GM12865 (cell line): ENCODE results near the gene RBM27.
A peak's percentile ranks its signal among the peaks of the same experiment; 100 is the strongest.
"Not testable (repeated sequence)": the region's sequence is repeated elsewhere in the genome, so short reads cannot be mapped to it uniquely, and the experiment has no call there.

Source experiments
- DNase-seq: peaks from one replicate; pipeline ENCODE4 v3.0.0; 2010; ENCODE audit warnings: low read depth
- H3K4me3 ChIP-seq: 2 replicates; pipeline ENCODE4 v1.5.1; 2011; ENCODE audit warnings: mild to moderate bottlenecking, low read depth, low read length, control low read depth
- CTCF ChIP-seq: IDR thresholded peaks from 2 replicates; pipeline ENCODE4 v1.5.1; 2011; ENCODE audit warnings: low read length, control low read depth, low read depth, inconsistent platforms; ENCODE audit not compliant: insufficient read depth; ENCODE audit errors: missing control alignments

RBM27 gene

DNA sequence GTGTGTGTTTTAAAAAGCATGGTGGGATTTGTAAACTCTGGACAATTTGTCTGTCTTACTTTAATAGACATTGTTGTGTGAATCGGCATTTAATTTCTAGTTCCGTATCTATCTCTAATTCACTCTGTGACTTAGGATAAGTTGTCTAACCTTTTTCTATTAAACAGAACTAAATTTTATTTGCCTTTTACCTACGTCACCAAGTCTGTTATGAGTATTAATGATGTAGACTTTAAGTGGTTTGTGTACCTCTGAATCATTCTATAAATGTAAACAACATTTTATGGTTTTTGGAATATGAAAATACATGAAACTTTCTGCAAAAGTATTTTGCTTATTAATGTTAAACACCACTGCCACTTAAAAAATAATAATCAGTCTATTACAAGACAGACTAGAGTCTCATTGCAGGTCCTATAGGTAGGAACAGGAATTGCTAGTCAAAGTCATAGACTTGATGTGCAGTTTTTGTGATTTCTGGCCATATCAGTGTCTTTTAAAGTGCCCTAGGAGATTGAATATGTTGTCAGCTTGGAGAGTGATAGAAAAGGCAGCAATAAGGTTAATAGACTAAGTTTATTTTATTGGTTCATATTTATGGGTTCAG is 5.6 kb downstream of the RBM27 start:
- H3K4me3 ChIP-seq, result no peak overlapping the region
- DNase-seq, result no peak
- peak; percentile 10 for TF ChIP-seq CTCF

GRCh38 chr5:146209714-146210113 is 6.3 kb downstream of the RBM27 start:
- no peak for TF ChIP-seq CTCF
- DNase-seq, result no peak
- no peak overlapping the region for H3K4me3 ChIP-seq

GRCh38 chr5:146210810-146211209 is 7.4 kb downstream of the RBM27 start:
- DNase-seq, H3K4me3 ChIP-seq: not testable (repeated sequence)

DNA sequence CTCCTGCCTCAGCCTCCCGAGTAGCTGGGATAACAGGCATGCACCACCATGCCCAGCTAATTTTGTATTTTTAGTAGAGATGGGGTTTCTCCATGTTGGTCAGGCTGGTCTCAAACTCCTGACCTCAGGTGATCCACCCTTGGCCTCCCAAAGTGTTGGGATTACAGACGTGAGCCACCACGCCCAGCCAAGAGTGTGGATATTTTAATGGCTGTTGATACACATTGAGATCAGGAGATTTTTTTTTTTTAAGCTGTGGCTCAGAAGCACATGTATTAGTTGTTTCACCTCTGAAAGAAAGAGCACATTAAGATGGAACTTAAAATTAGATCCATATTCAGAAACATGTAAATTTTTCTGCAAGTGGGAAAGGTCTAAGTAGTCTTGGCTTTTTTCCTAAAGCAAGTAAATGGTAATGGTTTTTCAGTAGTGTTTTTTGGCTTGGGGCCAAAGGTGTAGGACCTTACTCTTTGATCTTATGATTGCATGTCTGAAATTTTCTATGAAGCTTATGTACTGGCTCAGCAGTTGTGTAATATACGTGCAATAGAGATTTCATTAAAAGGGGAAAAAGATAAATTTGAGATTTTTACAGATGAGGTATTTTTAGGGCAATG is 9.9 kb downstream of the RBM27 start:
- TF ChIP-seq CTCF, result no peak
- no peak overlapping the region for H3K4me3 ChIP-seq
- no peak for DNase-seq

GRCh38 chr5:146214881-146215280 is 11.5 kb downstream of the RBM27 start:
- not testable (repeated sequence) for DNase-seq, H3K4me3 ChIP-seq

DNA sequence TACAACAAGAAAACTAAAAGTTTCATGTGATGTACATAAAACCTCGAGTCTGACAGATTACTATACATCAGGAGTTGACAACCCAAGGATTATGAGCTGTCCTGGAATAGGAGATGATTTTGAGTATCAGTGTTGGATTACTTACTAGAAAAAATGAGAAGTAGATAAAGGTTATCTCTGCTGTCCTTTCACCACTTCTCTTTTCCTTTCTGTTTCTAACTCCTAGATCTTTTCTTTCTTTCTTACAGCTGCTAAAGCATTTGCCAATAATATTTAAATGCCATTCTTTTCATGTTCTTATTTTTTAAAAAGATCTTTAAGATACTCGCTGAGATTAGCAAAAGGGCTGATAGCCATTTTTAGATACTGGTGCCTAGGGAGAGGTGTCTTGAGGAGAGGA is 14.8 kb downstream of the RBM27 start:
- TF ChIP-seq CTCF, result no peak
- no peak overlapping the region for H3K4me3 ChIP-seq
- no peak for DNase-seq

DNA sequence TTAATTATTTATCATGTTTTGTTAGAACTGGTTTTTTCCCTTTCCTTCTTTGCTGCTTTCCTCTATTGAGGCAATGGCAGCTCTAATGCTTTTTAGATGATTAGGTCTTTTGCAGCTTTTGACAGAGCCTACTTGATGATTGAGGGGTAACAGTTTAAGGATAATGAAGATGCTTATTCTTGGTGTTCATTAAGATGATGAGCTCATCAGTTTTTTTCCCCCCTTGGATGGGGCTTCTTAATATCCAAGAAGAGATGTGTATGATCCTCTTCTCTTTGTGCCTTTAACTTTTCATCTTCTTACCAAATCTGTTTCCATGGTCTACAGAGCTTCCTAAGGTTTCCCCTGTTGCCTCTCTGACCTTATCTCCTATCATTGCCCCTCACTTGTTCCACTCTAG is 15.8 kb downstream of the RBM27 start:
- no peak overlapping the region for H3K4me3 ChIP-seq
- DNase-seq, result no peak
- TF ChIP-seq CTCF, result no peak

- H3K4me3 ChIP-seq, result no peak overlapping the region
Measured at GRCh38 chr5:146221234-146221633, 17.8 kb downstream of the RBM27 start.

More at GRCh38 chr5:146221234-146221633, 17.8 kb downstream of the RBM27 start:
- DNase-seq, result no peak
- TF ChIP-seq CTCF, result no peak
